ENCODE results near the gene CCL19. TPM values are rescaled to one million over a fixed set of nuclear protein-coding genes. Genes with fewer than 3 reads are reported as not detected.

The CCL19 gene
- total RNA-seq, 2 experiments from 2014 or later: not detected

GRCh38 chr9:34687276-34688030, 3.6 kb downstream of the CCL19 start:
- Histone ChIP-seq H3K79me2 (ENCODE audit: insufficient read depth, low read depth, low read length) (no peaks in the 10 kb centered on the region), H3K4me1 (ENCODE audit: insufficient read depth, low read length, poor library complexity, severe bottlenecking) (no peaks in the 10 kb centered on the region), H3K27ac (ENCODE audit: low read depth, low read length, poor library complexity, severe bottlenecking) (no peak overlapping the region), H3K9me2 (ENCODE audit: insufficient read depth, low read length) (no peaks in the 10 kb centered on the region), H3K9me3 (ENCODE audit: low read length) (no peaks in the 10 kb centered on the region), H4K20me1 (ENCODE audit: insufficient read depth, low read length) (no peaks in the 10 kb centered on the region), H2AFZ (ENCODE audit: low read length) (no peak overlapping the region), H3K4me3 (ENCODE audit: low read depth, low read length, poor library complexity, severe bottlenecking) (no peak overlapping the region), H3K4me2 (ENCODE audit: low read length) (no peak overlapping the region), H3K36me3 (ENCODE audit: insufficient read depth, low read length) (no peaks in the 10 kb centered on the region)
- TF ChIP-seq, protein P1, sequence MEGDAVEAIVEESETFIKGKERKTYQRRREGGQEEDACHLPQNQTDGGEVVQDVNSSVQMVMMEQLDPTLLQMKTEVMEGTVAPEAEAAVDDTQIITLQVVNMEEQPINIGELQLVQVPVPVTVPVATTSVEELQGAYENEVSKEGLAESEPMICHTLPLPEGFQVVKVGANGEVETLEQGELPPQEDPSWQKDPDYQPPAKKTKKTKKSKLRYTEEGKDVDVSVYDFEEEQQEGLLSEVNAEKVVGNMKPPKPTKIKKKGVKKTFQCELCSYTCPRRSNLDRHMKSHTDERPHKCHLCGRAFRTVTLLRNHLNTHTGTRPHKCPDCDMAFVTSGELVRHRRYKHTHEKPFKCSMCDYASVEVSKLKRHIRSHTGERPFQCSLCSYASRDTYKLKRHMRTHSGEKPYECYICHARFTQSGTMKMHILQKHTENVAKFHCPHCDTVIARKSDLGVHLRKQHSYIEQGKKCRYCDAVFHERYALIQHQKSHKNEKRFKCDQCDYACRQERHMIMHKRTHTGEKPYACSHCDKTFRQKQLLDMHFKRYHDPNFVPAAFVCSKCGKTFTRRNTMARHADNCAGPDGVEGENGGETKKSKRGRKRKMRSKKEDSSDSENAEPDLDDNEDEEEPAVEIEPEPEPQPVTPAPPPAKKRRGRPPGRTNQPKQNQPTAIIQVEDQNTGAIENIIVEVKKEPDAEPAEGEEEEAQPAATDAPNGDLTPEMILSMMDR (conservative IDR thresholded peaks at IDR 0.05; ENCODE audit: low read length): no peak
- TF ChIP-seq EZH2phosphoT487 (IDR thresholded peaks at IDR 0.05; ENCODE audit: borderline replicate concordance, low read depth, low read length): no peak
- intact Hi-C loops (cut with micrococcal nuclease; ENCODE audit: unreplicated experiment): no loop called here
- POLR2A ChIA-PET: no interaction called here
- CTCF ChIA-PET (ENCODE audit: unreplicated experiment): interaction anchor here (0.6 kb wide), 1 partner anchor 7 kb away, joined by 3 read pairs; no protein-coding TSS in a partner anchor
- BruUV-seq (replicated peaks): no TSS peak
- DNase-seq (ENCODE audit: low spot score): no peak

DNA sequence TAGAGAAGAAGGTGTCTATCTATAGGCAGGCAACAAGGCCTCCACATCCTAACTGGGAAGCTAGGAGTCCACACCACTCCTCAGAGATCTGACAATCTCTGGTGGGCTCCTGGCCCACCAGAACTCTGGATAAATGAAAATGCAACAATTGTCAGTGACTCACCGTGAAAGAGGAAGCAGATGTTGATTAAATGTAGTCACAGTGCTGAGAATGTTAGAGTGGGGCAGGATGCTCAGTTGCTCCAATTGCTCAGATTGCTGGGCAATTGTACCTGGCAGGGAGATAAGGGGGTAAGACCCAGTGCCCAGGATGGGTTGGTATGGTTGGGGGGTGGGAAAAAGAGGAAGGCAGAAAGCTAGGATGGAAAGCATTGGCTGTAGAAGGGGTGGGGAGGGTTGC, 4.3 kb downstream of the CCL19 start:
- H3K9me3 ChIP-seq (ENCODE audit: low read length): no peaks in the 10 kb centered on the region
- no peaks in the 10 kb centered on the region for H4K20me1 ChIP-seq (ENCODE audit: insufficient read depth, low read length)
- no peak overlapping the region for H3K4me3 ChIP-seq (ENCODE audit: low read depth, low read length, poor library complexity, severe bottlenecking)
- no peaks in the 10 kb centered on the region for H3K36me3 ChIP-seq (ENCODE audit: insufficient read depth, low read length)
- no TSS peak for BruUV-seq (replicated peaks)
- H2AFZ ChIP-seq (ENCODE audit: low read length): no peak overlapping the region
- DNase-seq (ENCODE audit: low spot score): no peak
- ChIA-PET CTCF (ENCODE audit: unreplicated experiment) (interaction anchor here (0.6 kb wide), 1 partner anchor 8 kb away, joined by 3 read pairs; no protein-coding TSS in a partner anchor), POLR2A (no interaction called here)
- H3K4me1 ChIP-seq (ENCODE audit: insufficient read depth, low read length, poor library complexity, severe bottlenecking): no peaks in the 10 kb centered on the region
- H3K79me2 ChIP-seq (ENCODE audit: insufficient read depth, low read depth, low read length): no peaks in the 10 kb centered on the region
- no peak overlapping the region for H3K27ac ChIP-seq (ENCODE audit: low read depth, low read length, poor library complexity, severe bottlenecking)
- H3K4me2 ChIP-seq (ENCODE audit: low read length): no peak overlapping the region
- TF ChIP-seq EZH2phosphoT487 (IDR thresholded peaks at IDR 0.05; ENCODE audit: borderline replicate concordance, low read depth, low read length): no peak
- TF ChIP-seq, protein P1 (conservative IDR thresholded peaks at IDR 0.05; ENCODE audit: low read length): no peak
- no peaks in the 10 kb centered on the region for H3K9me2 ChIP-seq (ENCODE audit: insufficient read depth, low read length)
- intact Hi-C loops (cut with micrococcal nuclease; ENCODE audit: unreplicated experiment): no loop called here

GRCh38 chr9:34686231-34686630, 4.8 kb downstream of the CCL19 start:
- Histone ChIP-seq H3K36me3 (ENCODE audit: insufficient read depth, low read length) (no peaks in the 10 kb centered on the region), H3K4me3 (ENCODE audit: low read depth, low read length, poor library complexity, severe bottlenecking) (no peak overlapping the region), H3K4me1 (ENCODE audit: insufficient read depth, low read length, poor library complexity, severe bottlenecking) (no peaks in the 10 kb centered on the region), H3K9me2 (ENCODE audit: insufficient read depth, low read length) (no peaks in the 10 kb centered on the region), H3K79me2 (ENCODE audit: insufficient read depth, low read depth, low read length) (no peaks in the 10 kb centered on the region), H2AFZ (ENCODE audit: low read length) (no peak overlapping the region), H3K4me2 (ENCODE audit: low read length) (no peak overlapping the region), H3K27ac (ENCODE audit: low read depth, low read length, poor library complexity, severe bottlenecking) (no peak overlapping the region), H3K9me3 (ENCODE audit: low read length) (no peaks in the 10 kb centered on the region), H4K20me1 (ENCODE audit: insufficient read depth, low read length) (no peaks in the 10 kb centered on the region)
- intact Hi-C loops (cut with micrococcal nuclease; ENCODE audit: unreplicated experiment): no loop called here
- no peak for DNase-seq (ENCODE audit: low spot score)
- CTCF ChIA-PET (ENCODE audit: unreplicated experiment): interaction anchor here (1.3 kb wide), 1 partner anchor 13 kb away, joined by 4 read pairs; no protein-coding TSS in a partner anchor
- BruUV-seq (replicated peaks): no TSS peak
- no peak for TF ChIP-seq EZH2phosphoT487 (IDR thresholded peaks at IDR 0.05; ENCODE audit: borderline replicate concordance, low read depth, low read length)
- TF ChIP-seq, protein P1 (conservative IDR thresholded peaks at IDR 0.05; ENCODE audit: low read length): no peak
- POLR2A ChIA-PET: interaction anchor here (0.8 kb wide), 1 partner anchor 48 kb away, joined by 4 read pairs; no protein-coding TSS in a partner anchor
